ENCODE data around the gene PRDX5. TPM values are rescaled to one million over a fixed set of nuclear protein-coding genes. Genes with fewer than 3 reads are reported as not detected.

The PRDX5 gene
- total and polyA plus RNA-seq, 9 of the 15 experiments (the other 6 are each of a cell fraction or from before 2014, with no cell fraction given), result 40.8 to 327 (median 204) TPM

DNA sequence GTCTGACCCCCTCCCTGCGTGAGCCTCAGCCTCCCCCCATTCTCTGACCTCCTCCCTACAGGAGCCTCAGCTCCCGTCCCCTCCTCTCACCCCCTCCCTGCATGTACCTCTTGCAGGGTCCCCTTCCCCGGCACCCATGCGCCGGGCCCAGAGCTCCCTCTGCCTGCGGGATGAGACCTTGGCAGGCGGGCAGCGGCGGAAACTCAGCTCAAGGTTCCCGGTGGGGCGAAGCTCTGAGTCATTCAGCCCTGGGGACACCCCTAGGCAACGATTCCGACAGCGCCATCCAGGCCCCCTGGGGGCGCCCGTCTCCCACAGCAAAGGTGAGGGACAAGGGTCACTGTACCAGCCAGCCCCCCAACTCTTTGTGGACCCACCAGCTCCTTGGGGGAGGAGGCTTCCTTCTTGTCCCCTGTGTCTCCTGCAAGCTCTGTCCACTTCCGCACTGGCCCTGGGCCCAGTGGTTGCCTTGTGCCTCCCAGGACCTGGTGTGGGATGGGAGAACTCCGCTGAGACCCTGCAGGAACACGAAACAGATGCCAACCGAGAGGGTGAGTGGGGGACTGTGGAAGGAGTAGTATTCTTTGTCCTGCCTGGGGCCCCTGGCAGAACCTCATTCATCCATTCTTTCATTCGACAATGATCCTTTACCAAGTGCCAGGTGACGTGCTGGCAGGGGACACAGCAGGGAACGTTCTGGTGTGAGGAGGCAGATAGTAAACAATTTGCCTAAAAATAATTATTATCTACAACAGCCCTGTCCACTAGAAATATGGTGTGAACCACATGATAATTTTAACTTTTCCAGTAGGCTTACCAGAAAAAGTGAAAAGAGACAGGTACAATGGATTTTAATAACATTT lies 37.4 kb downstream of the PRDX5 start (continued):
- TF ChIP-seq MAFG (tag; conservative IDR thresholded peaks at IDR 0.05), result 0 out of 2 replicates have a peak, but pooled peaks have one; percentile 17
- TF ChIP-seq RBM34 (IDR thresholded peaks at IDR 0.05; ENCODE audit: borderline replicate concordance, insufficient read depth, low read length), result no peak
- TF ChIP-seq MAZ (CRISPR knock-in tag; conservative IDR thresholded peaks at IDR 0.05 in 1 of 2, IDR thresholded peaks at IDR 0.05 in 1 of 2), result peak; percentile 95 to 98
- TF ChIP-seq ZNF12 (CRISPR knock-in tag; IDR thresholded peaks at IDR 0.05), result no peak
- TF ChIP-seq CBFA2T2 (conservative IDR thresholded peaks at IDR 0.05), result no peak
- TF ChIP-seq ZNF3 (CRISPR knock-in tag; IDR thresholded peaks at IDR 0.05), result no peak
- no peak for TF ChIP-seq ZNF707 (CRISPR knock-in tag; conservative IDR thresholded peaks at IDR 0.05)
- TF ChIP-seq, protein P1, sequence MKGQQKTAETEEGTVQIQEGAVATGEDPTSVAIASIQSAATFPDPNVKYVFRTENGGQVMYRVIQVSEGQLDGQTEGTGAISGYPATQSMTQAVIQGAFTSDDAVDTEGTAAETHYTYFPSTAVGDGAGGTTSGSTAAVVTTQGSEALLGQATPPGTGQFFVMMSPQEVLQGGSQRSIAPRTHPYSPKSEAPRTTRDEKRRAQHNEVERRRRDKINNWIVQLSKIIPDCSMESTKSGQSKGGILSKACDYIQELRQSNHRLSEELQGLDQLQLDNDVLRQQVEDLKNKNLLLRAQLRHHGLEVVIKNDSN (CRISPR knock-in tag; IDR thresholded peaks at IDR 0.05), result 0 out of 2 replicates have a peak, but pooled peaks have one; percentile 16
- TF ChIP-seq BHLHE40 (IDR thresholded peaks at IDR 0.05; ENCODE audit: low read length), result peak; percentile 28; the same call in 1 of the 2 replicates
- TF ChIP-seq KAT7 (CRISPR knock-in tag; IDR thresholded peaks at IDR 0.05; ENCODE audit: borderline replicate concordance), result peak; percentile 26; the same call in 1 of the 2 replicates
- TF ChIP-seq ZNF134 (CRISPR knock-in tag; conservative IDR thresholded peaks at IDR 0.05), result no peak
- TF ChIP-seq ZNF695 (CRISPR knock-in tag; IDR thresholded peaks at IDR 0.05), result no peak
- TF ChIP-seq RAD21 (CRISPR knock-in tag; conservative IDR thresholded peaks at IDR 0.05 in 1 of 2, IDR thresholded peaks at IDR 0.05 in 1 of 2), result peak; percentile 92 to 94
- no peak for TF ChIP-seq MCM5 (IDR thresholded peaks at IDR 0.05; ENCODE audit: low read depth)
- TF ChIP-seq BCL6 (CRISPR knock-in tag; IDR thresholded peaks at IDR 0.05), result no peak
- no peak for TF ChIP-seq ASH1L (IDR thresholded peaks at IDR 0.05; ENCODE audit: borderline replicate concordance, low read depth, partially characterized antibody)
- TF ChIP-seq, protein P2, sequence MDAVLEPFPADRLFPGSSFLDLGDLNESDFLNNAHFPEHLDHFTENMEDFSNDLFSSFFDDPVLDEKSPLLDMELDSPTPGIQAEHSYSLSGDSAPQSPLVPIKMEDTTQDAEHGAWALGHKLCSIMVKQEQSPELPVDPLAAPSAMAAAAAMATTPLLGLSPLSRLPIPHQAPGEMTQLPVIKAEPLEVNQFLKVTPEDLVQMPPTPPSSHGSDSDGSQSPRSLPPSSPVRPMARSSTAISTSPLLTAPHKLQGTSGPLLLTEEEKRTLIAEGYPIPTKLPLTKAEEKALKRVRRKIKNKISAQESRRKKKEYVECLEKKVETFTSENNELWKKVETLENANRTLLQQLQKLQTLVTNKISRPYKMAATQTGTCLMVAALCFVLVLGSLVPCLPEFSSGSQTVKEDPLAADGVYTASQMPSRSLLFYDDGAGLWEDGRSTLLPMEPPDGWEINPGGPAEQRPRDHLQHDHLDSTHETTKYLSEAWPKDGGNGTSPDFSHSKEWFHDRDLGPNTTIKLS (IDR thresholded peaks at IDR 0.05; ENCODE audit: borderline replicate concordance, low read depth), result peak; percentile 47; the same call in 1 of the 2 replicates
- TF ChIP-seq RBM39 (optimal IDR thresholded peaks at IDR 0.05; ENCODE audit: low read depth, low read length), result no peak
- no peak for TF ChIP-seq CAMTA2 (CRISPR knock-in tag; conservative IDR thresholded peaks at IDR 0.05)
- peak in 2 of 3 experiments; percentile 46 to 50 for TF ChIP-seq YY1 (IDR thresholded peaks at IDR 0.05; ENCODE audit: borderline replicate concordance in 1 of 3, control insufficient read depth in 1 of 3, extremely low read depth in 1 of 3, insufficient read depth in 3 of 3, insufficient read length in 1 of 3, insufficient replicate concordance in 2 of 3, low read depth in 1 of 3, low read length in 2 of 3)
- TF ChIP-seq PHB (CRISPR knock-in tag; IDR thresholded peaks at IDR 0.05), result no peak
- TF ChIP-seq ARNT (IDR thresholded peaks at IDR 0.05), result peak in 1 of 2 experiments; percentile 25; a peak in 1 of 4 replicates
- no peak for TF ChIP-seq TGIF2 (CRISPR knock-in tag; IDR thresholded peaks at IDR 0.05)
